Stimulated activated CD4-positive, alpha-beta T cell treated with anti-CD3 and anti-CD28 coated beads, Interleukin-2, amount 100 ng/mL, for 4 hours (primary cell): ENCODE measurements around the gene POLR2J2.
"Not testable (repeated sequence)": the region's sequence is repeated elsewhere in the genome, so short reads cannot be mapped to it uniquely, and the experiment has no call there.

Source experiments
- DNase-seq: peaks from one replicate; pipeline ENCODE4 v3.0.0-alpha.2; 2020; ENCODE audit warnings: low read depth

POLR2J2 gene

GRCh38 chr7:102671956-102672307 lies 469 bp upstream of the POLR2J2 start:
- DNase-seq: not testable (repeated sequence)

GRCh38 chr7:102667523-102667922 lies 3.9 kb downstream of the POLR2J2 start:
- DNase-seq: not testable (repeated sequence)

GRCh38 chr7:102666850-102667249 lies 4.6 kb downstream of the POLR2J2 start:
- not testable (repeated sequence) for DNase-seq

- not testable (repeated sequence) for DNase-seq
Measured at GRCh38 chr7:102664765-102665164, 6.7 kb downstream of the POLR2J2 start.

GRCh38 chr7:102649924-102650323 lies 21.5 kb downstream of the POLR2J2 start, which contains the start of gene SPDYE2B:
Gene SPDYE2B, plus strand, starts transcription at chr7:102650319. Its CDS starts 2,030 bp downstream, at chr7:102652349.
- DNase-seq: not testable (repeated sequence)

GRCh38 chr7:102647813-102648212 lies 23.6 kb downstream of the POLR2J2 start:
- DNase-seq: not testable (repeated sequence)

GRCh38 chr7:102643404-102643803 lies 28.1 kb downstream of the POLR2J2 start:
- not testable (repeated sequence) for DNase-seq

- not testable (repeated sequence) for DNase-seq
Measured at GRCh38 chr7:102642691-102643090, 28.8 kb downstream of the POLR2J2 start, which contains the start of gene UPK3BL1. Gene UPK3BL1, minus strand, starts transcription at chr7:102642791. Its CDS starts 50 bp downstream, at chr7:102642741.

- not testable (repeated sequence) for DNase-seq
Measured at GRCh38 chr7:102638848-102639247, 32.6 kb downstream of the POLR2J2 start.

- not testable (repeated sequence) for DNase-seq
Measured at GRCh38 chr7:102636956-102637355, 34.5 kb downstream of the POLR2J2 start.

- not testable (repeated sequence) for DNase-seq
Measured at GRCh38 chr7:102635354-102635753, 36.1 kb downstream of the POLR2J2 start.

- DNase-seq: not testable (repeated sequence)
Measured at GRCh38 chr7:102634299-102634698, 37.2 kb downstream of the POLR2J2 start.

- not testable (repeated sequence) for DNase-seq
Measured at GRCh38 chr7:102630622-102631021, 40.8 kb downstream of the POLR2J2 start.

GRCh38 chr7:102627271-102627904 lies 44.1 kb downstream of the POLR2J2 start:
- not testable (repeated sequence) for DNase-seq

- DNase-seq: not testable (repeated sequence)
Measured at GRCh38 chr7:102618122-102618521, 53.3 kb downstream of the POLR2J2 start.

- DNase-seq: not testable (repeated sequence)
Measured at GRCh38 chr7:102616507-102617125, 54.8 kb downstream of the POLR2J2 start, which contains the start of gene RASA4. Gene RASA4, minus strand, starts transcription at chr7:102616756. Its CDS starts 67 bp downstream, at chr7:102616689.
